GM18508 (cell line): ENCODE results near the gene DIP2C.

Source experiments
- ATAC-seq: cut with Tn5 transposase; IDR thresholded peaks from one replicate; pipeline ENCODE4 v1.9.1; 2021; ENCODE audit warnings: moderate number of reproducible peaks; ENCODE audit not compliant: insufficient read depth, unreplicated experiment

The DIP2C gene

GRCh38 chr10:565146-565545 is 124.3 kb downstream of the DIP2C start:
- ATAC-seq, result no peak

GRCh38 chr10:563827-564226 is 125.6 kb downstream of the DIP2C start:
- no peak for ATAC-seq

- no peak for ATAC-seq
Measured at GRCh38 chr10:562142-562541, 127.3 kb downstream of the DIP2C start.

DNA sequence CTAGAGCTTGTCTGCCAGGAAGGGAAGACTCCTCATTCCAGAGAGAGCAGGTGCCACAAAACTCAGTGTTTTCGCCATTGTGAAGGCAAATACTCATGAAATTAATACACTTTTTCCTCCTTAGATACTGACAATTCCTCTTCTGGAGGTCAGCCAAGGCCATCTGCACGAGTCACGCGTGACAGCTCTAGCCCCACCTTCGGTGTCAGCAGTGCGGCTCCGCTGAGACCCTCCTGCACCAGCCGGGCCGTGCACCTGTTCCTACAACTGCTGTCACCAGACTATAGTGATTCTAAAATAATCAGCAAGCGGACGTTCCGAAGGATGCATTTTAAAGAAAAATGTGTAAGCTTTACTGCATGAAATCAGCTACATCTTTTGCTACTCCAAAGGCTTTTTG is 127.7 kb downstream of the DIP2C start:
- ATAC-seq, result no peak

DNA sequence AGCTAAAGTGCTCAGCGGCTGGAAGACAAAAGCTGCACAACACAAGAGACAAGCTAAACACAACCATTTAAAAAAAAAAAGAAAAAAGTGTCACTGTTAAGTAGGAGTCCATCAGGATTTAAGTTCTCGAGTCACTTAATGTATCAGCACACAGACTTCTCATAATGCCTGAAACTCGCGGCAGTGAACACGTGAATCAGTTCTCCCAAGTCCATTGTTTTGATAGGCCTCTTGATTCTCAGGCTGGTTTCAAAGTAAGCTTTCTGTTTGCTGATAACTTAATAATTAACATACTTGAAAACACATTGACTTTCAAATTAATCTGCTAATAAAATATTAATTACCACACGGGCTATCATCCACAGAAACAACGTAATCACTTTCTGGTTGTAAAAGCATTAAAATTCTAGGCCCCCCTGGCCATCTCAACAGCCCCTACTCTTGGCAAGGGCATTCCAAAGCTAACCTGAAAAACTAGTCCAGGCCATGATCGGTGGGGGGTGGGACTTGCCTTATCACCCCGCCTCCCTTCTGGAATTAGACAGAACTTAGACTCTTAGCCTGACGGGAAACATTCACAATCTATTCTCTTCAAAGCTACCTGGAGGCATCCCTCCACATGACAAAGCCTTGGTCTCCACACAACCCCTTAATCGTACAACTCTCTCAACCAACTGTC is 129.0 kb downstream of the DIP2C start:
- ATAC-seq, result no peak

- ATAC-seq, result no peak
Measured at GRCh38 chr10:559767-560047, 129.8 kb downstream of the DIP2C start.

DNA sequence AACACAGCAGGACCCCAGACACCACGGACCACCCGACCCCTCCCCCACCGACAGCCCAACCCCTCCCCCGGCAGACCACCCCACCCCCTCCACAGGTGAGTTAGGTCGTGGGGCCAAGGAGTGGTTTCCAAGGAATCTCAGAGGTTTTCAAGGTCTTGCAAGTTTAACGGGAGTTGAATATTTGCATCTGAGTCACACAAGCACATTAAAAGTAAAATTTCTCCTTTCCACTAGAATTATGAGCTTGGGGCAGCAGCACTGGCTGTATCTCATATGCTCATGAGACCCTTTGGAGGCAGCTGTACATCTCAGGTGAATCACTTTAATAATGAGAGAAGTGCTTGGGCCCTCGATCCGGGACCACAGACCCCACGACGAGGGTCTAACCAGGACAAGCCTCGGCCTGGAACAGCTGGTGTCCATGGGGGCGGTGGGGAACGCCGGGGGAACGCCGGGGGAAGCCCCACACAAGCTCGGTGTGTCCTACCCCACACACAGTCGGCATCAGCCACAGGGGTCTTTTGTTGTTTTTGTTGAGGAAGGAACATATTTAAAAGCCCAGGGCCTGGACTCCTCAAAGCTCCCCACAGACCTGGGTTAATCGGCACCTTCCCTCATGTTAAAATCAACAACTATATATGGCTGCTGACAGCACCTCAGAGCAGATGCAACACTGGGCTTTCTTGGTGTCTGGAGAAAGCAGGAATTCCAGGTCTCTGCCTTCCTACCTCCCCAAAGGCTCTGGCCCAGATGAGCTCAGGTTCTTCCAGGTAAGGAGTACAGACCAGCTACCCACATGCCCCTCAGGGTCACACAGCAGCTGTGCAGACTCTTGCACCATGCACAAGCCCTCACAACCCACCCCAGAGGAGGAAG is 130.3 kb downstream of the DIP2C start:
- no peak for ATAC-seq

GRCh38 chr10:558364-558763 is 131.1 kb downstream of the DIP2C start:
- ATAC-seq, result no peak

DNA sequence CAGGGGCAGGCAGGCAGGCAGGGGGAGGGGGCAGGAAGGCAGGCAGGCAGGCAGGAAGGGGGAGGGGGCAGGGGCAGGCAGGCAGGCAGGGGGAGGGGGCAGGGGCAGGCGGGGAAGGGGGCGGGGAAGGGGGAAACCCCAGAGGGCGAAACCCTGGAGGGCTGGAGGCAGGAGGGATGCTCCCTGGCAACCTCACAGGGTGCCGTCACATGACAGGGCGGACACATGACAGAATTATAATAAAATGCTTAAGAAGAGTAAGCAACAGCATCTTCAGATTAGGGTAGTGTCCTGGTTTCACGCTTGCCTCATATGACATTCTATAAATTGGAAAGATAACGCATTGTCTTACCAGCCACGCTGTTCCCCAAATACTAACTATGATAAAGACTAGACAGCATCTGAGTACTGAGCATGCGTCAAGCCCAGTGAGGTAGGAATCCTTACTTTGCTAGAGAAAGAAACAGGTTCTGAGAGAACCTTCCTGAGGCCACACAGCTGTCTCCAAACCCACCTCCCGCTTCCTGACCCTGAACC is 131.6 kb downstream of the DIP2C start:
- ATAC-seq, result no peak

DNA sequence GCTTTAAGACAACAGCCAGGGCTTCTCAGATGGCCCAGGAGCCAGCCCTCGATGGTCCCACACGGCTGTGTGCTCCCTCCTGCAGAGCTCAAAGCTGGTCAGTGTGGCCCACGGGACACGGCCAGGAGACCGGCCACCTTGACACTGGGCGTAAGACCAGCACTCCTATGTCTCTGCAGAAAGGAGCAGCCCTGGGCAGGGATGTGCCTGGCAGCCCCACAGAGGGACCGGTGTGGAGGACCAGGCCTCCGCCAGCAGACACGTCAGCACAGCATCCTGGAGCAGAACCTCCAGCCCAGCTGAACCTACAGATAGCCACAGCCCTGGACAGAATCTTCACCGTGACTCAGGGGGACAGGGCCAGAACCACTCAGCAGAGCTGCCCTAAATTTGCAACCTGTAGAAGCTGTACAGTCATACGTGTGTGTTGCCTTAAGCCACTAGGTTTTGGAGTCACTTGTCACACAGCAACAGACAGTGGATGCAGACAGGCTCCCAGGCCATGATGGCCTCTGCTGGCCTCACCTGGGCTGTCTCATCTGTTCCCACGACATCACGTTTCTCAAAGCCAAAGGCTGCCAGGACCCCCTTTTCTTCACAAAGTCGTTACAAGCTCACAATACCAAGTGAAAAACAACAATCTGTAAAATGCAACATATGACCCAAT is 132.4 kb downstream of the DIP2C start:
- no peak for ATAC-seq

GRCh38 chr10:555682-556350 is 133.7 kb downstream of the DIP2C start:
- ATAC-seq, result no peak

GRCh38 chr10:555281-555680 is 134.2 kb downstream of the DIP2C start:
- no peak for ATAC-seq

DNA sequence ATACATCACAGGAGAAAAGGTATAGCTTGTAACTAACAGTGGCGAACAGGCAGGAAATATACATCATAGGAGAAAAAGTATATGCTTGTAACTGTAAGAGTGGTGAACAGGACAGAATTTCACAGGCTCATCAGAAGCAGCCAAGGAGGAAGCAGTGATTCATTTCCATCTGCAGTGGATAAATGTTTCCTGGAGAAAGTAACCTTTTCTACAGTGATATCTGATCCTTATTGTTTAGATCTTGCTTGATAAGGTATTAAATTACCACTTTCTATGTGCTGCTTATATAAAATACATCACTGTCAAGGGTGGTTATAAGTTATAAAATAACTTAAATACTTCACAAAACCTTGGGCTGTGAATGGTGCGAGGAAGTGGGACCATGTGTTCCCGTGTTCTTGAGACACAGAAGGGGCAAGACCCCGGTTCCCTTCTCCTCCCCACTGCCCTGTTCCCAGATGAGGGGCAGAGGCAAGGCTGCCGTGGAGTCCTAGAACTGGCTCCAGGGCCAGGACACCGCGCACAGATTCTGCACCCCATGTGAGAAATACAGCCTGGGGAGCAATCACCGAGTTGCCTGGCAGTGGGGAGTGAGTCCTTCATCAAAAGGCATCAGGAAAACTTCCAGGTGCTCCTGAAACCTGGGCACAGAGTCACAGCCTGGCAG is 135.2 kb downstream of the DIP2C start:
- ATAC-seq, result no peak

DNA sequence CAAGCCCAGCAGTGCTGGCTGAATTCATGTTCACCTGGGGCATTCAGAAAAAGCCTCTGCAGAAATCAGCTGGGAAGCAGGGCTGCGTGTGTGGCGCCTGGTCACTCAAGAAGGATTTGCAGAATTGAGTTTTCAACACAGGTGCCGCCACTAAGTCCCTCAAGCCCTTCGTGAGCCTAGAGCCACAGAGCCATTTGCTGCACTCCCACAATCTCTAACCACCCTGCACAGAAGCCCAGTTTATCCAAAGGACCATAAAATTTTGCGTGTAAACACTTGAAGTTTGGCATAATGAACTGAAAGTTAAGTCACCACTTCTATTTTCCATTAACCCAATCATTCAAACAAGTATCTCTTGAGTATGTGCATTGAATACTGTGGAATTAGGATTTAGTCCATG is 136.2 kb downstream of the DIP2C start:
- ATAC-seq, result no peak

DNA sequence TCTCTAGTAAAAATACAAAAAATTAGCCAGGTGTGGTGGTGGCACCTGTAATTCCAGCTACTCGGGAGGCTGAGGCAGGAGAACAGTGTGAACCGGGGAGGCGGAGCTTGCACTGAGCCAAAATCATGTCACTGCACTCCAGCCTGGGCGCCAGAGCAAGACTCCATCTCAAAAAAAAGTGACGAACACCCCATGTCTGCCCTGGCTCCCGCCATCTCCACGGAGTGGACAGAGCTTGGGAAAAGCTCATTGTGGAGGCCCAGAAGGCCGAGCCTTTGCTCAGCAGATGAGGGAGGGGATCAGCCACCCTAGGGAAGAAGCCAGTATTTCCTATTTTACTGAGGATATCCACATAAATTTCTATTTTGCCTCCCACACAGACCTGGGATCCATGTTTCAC is 136.8 kb downstream of the DIP2C start:
- no peak for ATAC-seq

- no peak for ATAC-seq
Measured at GRCh38 chr10:551373-552252, 137.9 kb downstream of the DIP2C start.

GRCh38 chr10:550665-551372 is 138.6 kb downstream of the DIP2C start:
- no peak for ATAC-seq

GRCh38 chr10:549391-549790 is 140.1 kb downstream of the DIP2C start:
- no peak for ATAC-seq
